ENCODE results near the gene PFKP.
A peak's percentile ranks its signal among the peaks of the same experiment; 100 is the strongest.

PFKP gene

DNA sequence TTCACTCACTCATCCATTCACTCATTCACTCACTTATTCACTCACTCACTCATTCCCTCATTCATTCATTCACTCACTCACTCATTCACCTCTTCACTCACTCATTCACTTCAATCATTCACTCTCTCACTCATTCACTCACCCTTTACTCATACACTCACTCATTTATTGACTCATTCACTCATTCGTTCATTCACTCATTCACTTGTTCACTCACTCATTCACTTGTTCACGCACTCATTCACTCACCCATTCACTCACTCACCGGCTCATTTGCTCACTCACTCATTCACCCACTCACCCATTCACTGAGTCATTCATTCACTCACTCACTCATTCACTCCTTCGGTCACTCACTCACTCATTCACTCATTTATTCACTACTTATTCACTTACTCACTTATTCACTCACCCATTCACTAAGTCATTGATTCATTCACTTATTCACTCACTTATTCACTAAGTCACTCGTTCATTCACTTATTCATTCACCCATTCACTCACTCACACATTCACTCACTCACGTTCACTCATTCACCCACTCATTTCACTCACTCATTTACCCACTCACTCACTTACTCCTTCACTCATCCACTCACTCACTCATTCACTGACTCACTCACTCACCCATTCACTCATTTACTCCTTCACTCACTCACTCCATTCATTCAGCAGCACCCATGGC is 4.7 kb upstream of the PFKP start:
- whole genome bisulfite sequencing (ENCODE audit: extremely low coverage, insufficient coverage, low lambda C conversion rate) = 100% methylated on average over 3 of the region's 6 CpGs

DNA sequence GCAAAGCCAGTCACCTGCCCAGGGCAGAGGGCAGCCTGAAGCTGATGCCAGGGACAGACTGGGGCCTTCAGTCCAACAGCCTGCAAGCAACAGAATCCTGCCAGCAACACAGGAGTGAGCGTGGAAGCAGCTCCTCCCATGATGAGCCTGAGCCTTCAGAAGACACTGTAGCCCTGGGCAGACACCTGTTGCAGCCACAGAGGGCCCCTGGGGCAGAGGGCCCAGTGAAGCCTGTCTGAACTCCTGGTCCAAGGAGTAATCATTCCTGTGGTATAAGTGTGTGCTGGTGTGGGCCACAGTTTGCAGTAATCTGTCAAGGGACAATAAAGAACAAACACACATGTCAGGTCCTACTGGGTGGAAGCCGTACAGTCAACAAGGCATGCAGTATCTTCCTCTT is 2.9 kb upstream of the PFKP start:
- Histone ChIP-seq H3K4me2 (ENCODE audit: low read length) (no peak overlapping the region), H3K79me1 (ENCODE audit: low read length) (no peaks in the 10 kb centered on the region), H2BK5ac (ENCODE audit: low read length) (no peak overlapping the region), H2BK120ac (ENCODE audit: low read depth, low read length) (no peak overlapping the region), H2AK5ac (ENCODE audit: low read length) (no peak overlapping the region), H4K8ac (ENCODE audit: low read depth, low read length) (no peak overlapping the region), H3K18ac (ENCODE audit: low read length) (no peak overlapping the region), H3K23ac (ENCODE audit: low read length) (no peak overlapping the region), H3K79me2 (ENCODE audit: control insufficient read depth, insufficient read depth, low read length) (peaks cover 6% of the 10 kb centered on the region), H3K4me1 (ENCODE audit: control insufficient read depth, low read depth, low read length) (no peaks in the 10 kb centered on the region), H3K56ac (ENCODE audit: low read length) (no peak overlapping the region), H2BK15ac (replicated peaks; ENCODE audit: low read depth) (no peak overlapping the region), H3K4me3 (ENCODE audit: low read length) (no peak overlapping the region), H3K4ac (ENCODE audit: low read depth, low read length) (no peak overlapping the region), H3K27ac (ENCODE audit: low read depth, low read length) (no peak overlapping the region), H3K9ac (ENCODE audit: low read length) (no peak overlapping the region), H4K5ac (ENCODE audit: low read length) (no peak overlapping the region), H3K36me3 (ENCODE audit: control insufficient read depth, insufficient read depth, low read length) (no peaks in the 10 kb centered on the region), H3K27me3 (ENCODE audit: insufficient read depth, low read length, poor library complexity) (no peaks in the 10 kb centered on the region)
- DNase-seq = no peak
- WGBS (ENCODE audit: extremely low coverage, insufficient coverage, low lambda C conversion rate) = no CpG with 5 or more reads among the region's 2 CpGs

More for the DNA sequence above, 4.7 kb upstream of the PFKP start:
- Histone ChIP-seq H4K5ac (ENCODE audit: low read length) (no peak overlapping the region), H2AK5ac (ENCODE audit: low read length) (no peak overlapping the region), H2BK120ac (ENCODE audit: low read depth, low read length) (no peak overlapping the region), H3K56ac (ENCODE audit: low read length) (no peak overlapping the region), H3K36me3 (ENCODE audit: control insufficient read depth, insufficient read depth, low read length) (no peaks in the 10 kb centered on the region), H3K4me3 (ENCODE audit: low read length) (no peak overlapping the region), H3K9ac (ENCODE audit: low read length) (no peak overlapping the region), H3K79me2 (ENCODE audit: control insufficient read depth, insufficient read depth, low read length) (no peaks in the 10 kb centered on the region), H3K23ac (ENCODE audit: low read length) (no peak overlapping the region), H2BK5ac (ENCODE audit: low read length) (no peak overlapping the region), H3K4ac (ENCODE audit: low read depth, low read length) (no peak overlapping the region), H4K8ac (ENCODE audit: low read depth, low read length) (no peak overlapping the region), H3K18ac (ENCODE audit: low read length) (no peak overlapping the region), H3K27me3 (ENCODE audit: insufficient read depth, low read length, poor library complexity) (no peaks in the 10 kb centered on the region), H2BK15ac (replicated peaks; ENCODE audit: low read depth) (no peak overlapping the region), H3K4me2 (ENCODE audit: low read length) (no peak overlapping the region), H3K27ac (ENCODE audit: low read depth, low read length) (no peak overlapping the region), H3K4me1 (ENCODE audit: control insufficient read depth, low read depth, low read length) (no peaks in the 10 kb centered on the region), H3K79me1 (ENCODE audit: low read length) (no peaks in the 10 kb centered on the region)
- no peak for DNase-seq

GRCh38 chr10:3065622-3066021 is 1.7 kb upstream of the PFKP start:
- WGBS (ENCODE audit: extremely low coverage, insufficient coverage, low lambda C conversion rate) = no CpG with 5 or more reads among the region's 8 CpGs
- no peak overlapping the region for H2BK15ac ChIP-seq (replicated peaks; ENCODE audit: low read depth)
- no peak overlapping the region for H3K4ac ChIP-seq (ENCODE audit: low read depth, low read length)

DNA sequence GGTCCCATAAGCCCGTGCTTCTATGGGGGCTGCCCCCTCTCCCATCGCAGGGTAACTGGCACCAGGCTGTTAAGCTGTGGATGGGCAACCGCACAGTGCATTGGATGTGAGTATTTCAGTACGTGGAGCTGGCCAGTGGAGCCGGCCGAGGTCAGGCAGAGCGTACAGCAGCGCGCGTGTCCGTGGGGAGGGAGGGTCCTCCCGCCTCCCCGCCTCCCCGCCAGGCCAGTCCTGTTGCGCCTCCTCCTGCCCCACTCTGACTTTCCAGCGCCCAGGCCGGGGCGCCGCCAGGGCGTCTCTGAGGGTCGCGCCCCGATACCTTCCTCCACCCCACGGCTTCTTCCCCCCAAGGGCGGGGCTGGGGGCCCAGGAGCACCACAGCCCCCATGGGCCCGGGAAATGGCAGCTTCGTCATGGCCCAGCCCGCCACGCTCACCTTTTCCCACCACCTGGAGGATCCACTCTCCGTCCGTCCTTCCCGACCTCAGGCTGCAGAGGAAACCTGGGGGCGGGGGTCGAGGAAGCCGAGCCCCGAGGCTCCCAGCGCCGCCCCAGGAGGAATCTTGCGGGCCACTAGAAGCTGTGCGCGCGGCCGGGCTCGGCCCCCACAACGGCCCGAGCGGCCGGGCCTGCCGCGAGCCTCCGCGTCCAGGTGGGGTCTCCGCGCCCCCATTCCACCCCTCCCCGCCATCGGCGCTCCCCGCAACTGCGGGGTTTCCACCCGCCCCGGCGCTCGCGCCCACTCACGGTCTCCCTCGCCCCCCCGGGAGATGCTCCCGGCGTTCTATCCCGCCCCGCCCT is 831 bp upstream of the PFKP start:
- Histone ChIP-seq H3K56ac (ENCODE audit: low read length) (peak overlapping the region; percentile 67), H3K79me2 (ENCODE audit: control insufficient read depth, insufficient read depth, low read length) (peaks cover 21% of the 10 kb centered on the region), H3K18ac (ENCODE audit: low read length) (peak overlapping the region; percentile 33), H2AK5ac (ENCODE audit: low read length) (no peak overlapping the region), H2BK120ac (ENCODE audit: low read depth, low read length) (no peak overlapping the region), H3K9ac (ENCODE audit: low read length) (peak overlapping the region; percentile 48), H3K4me3 (ENCODE audit: low read length) (no peak overlapping the region), H3K23ac (ENCODE audit: low read length) (no peak overlapping the region), H3K79me1 (ENCODE audit: low read length) (peaks cover 8% of the 10 kb centered on the region), H4K8ac (ENCODE audit: low read depth, low read length) (no peak overlapping the region), H3K4me1 (ENCODE audit: control insufficient read depth, low read depth, low read length) (no peaks in the 10 kb centered on the region), H4K5ac (ENCODE audit: low read length) (no peak overlapping the region), H3K4ac (ENCODE audit: low read depth, low read length) (no peak overlapping the region), H3K27me3 (ENCODE audit: insufficient read depth, low read length, poor library complexity) (no peaks in the 10 kb centered on the region), H3K36me3 (ENCODE audit: control insufficient read depth, insufficient read depth, low read length) (no peaks in the 10 kb centered on the region), H2BK5ac (ENCODE audit: low read length) (no peak overlapping the region), H2BK15ac (replicated peaks; ENCODE audit: low read depth) (no peak overlapping the region), H3K4me2 (ENCODE audit: low read length) (peak overlapping the region; percentile 68), H3K27ac (ENCODE audit: low read depth, low read length) (no peak overlapping the region)
- no peak for DNase-seq
- no CpG with 5 or more reads among the region's 71 CpGs for WGBS (ENCODE audit: extremely low coverage, insufficient coverage, low lambda C conversion rate)

More at GRCh38 chr10:3065622-3066021, 1.7 kb upstream of the PFKP start:
- H2AK5ac ChIP-seq (ENCODE audit: low read length) = no peak overlapping the region
- no peak overlapping the region for H3K23ac ChIP-seq (ENCODE audit: low read length)
- H2BK5ac ChIP-seq (ENCODE audit: low read length) = no peak overlapping the region
- H3K4me1 ChIP-seq (ENCODE audit: control insufficient read depth, low read depth, low read length) = no peaks in the 10 kb centered on the region
- H3K56ac ChIP-seq (ENCODE audit: low read length) = no peak overlapping the region
- DNase-seq = no peak
- H3K18ac ChIP-seq (ENCODE audit: low read length) = no peak overlapping the region
- H4K8ac ChIP-seq (ENCODE audit: low read depth, low read length) = no peak overlapping the region
- H3K79me2 ChIP-seq (ENCODE audit: control insufficient read depth, insufficient read depth, low read length) = peaks cover 16% of the 10 kb centered on the region
- H3K36me3 ChIP-seq (ENCODE audit: control insufficient read depth, insufficient read depth, low read length) = no peaks in the 10 kb centered on the region
- H2BK120ac ChIP-seq (ENCODE audit: low read depth, low read length) = no peak overlapping the region
- H3K9ac ChIP-seq (ENCODE audit: low read length) = no peak overlapping the region
- H3K27ac ChIP-seq (ENCODE audit: low read depth, low read length) = no peak overlapping the region
- no peaks in the 10 kb centered on the region for H3K27me3 ChIP-seq (ENCODE audit: insufficient read depth, low read length, poor library complexity)
- H3K4me3 ChIP-seq (ENCODE audit: low read length) = no peak overlapping the region
- H3K4me2 ChIP-seq (ENCODE audit: low read length) = no peak overlapping the region
- H4K5ac ChIP-seq (ENCODE audit: low read length) = no peak overlapping the region
- peaks cover 4% of the 10 kb centered on the region for H3K79me1 ChIP-seq (ENCODE audit: low read length)

DNA sequence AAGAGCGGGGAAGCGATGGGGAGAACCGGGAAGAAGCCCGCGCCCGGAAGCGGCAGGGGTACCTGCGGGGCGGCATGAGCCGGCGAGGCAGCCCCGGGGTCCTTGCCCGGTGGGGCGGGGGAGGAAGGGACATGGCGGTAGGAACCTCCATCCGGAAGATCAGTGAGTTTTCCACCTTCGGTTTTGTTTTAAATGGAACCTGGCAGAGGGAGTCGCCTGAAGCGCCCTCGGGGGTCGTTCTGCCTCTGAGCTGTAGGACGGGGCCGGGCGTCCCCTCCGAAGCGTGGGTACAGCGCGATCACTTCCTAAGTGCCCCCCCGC is 471 bp downstream of the PFKP start:
- peak overlapping the region; percentile 91 for H3K56ac ChIP-seq (ENCODE audit: low read length)
- no peaks in the 10 kb centered on the region for H3K36me3 ChIP-seq (ENCODE audit: control insufficient read depth, insufficient read depth, low read length)
- peak overlapping the region; percentile 86 for H3K9ac ChIP-seq (ENCODE audit: low read length)
- H2BK120ac ChIP-seq (ENCODE audit: low read depth, low read length) = no peak overlapping the region
- peak overlapping the region; percentile 6 for H3K27ac ChIP-seq (ENCODE audit: low read depth, low read length)
- H4K8ac ChIP-seq (ENCODE audit: low read depth, low read length) = peak overlapping the region; percentile 28
- H2BK5ac ChIP-seq (ENCODE audit: low read length) = no peak overlapping the region
- H4K5ac ChIP-seq (ENCODE audit: low read length) = no peak overlapping the region
- H3K4me3 ChIP-seq (ENCODE audit: low read length) = peak overlapping the region; percentile 75
- no peak overlapping the region for H2BK15ac ChIP-seq (replicated peaks; ENCODE audit: low read depth)
- H3K79me2 ChIP-seq (ENCODE audit: control insufficient read depth, insufficient read depth, low read length) = peaks cover 32% of the 10 kb centered on the region
- peak overlapping the region; percentile 56 for H3K4me2 ChIP-seq (ENCODE audit: low read length)
- peak overlapping the region; percentile 33 for H3K18ac ChIP-seq (ENCODE audit: low read length)
- peaks cover 2% of the 10 kb centered on the region for H3K4me1 ChIP-seq (ENCODE audit: control insufficient read depth, low read depth, low read length)
- no peak for DNase-seq
- no CpG with 5 or more reads among the region's 29 CpGs for WGBS (ENCODE audit: extremely low coverage, insufficient coverage, low lambda C conversion rate)
- H3K79me1 ChIP-seq (ENCODE audit: low read length) = peaks cover 9% of the 10 kb centered on the region
- no peak overlapping the region for H2AK5ac ChIP-seq (ENCODE audit: low read length)
- H3K23ac ChIP-seq (ENCODE audit: low read length) = no peak overlapping the region
- no peaks in the 10 kb centered on the region for H3K27me3 ChIP-seq (ENCODE audit: insufficient read depth, low read length, poor library complexity)
- peak overlapping the region; percentile 61 for H3K4ac ChIP-seq (ENCODE audit: low read depth, low read length)
